Measurements from ENCODE around the gene IFITM10.
A peak's percentile ranks its signal among the peaks of the same experiment; 100 is the strongest.

The IFITM10 gene

GRCh38 chr11:1752907-1753228 is 2.5 kb upstream of the IFITM10 start:
- no peak for DNase-seq (ENCODE audit: low read depth in 2 of 2)

GRCh38 chr11:1751999-1752906 is 1.9 kb upstream of the IFITM10 start:
- no peak for DNase-seq (ENCODE audit: low read depth in 2 of 2)

GRCh38 chr11:1751531-1751921 is 1.1 kb upstream of the IFITM10 start:
- no peak for DNase-seq (ENCODE audit: low read depth in 2 of 2)

- no peak for DNase-seq (ENCODE audit: low read depth in 2 of 2)
Observed at GRCh38 chr11:1750840-1751530, 590 bp upstream of the IFITM10 start.

- DNase-seq (ENCODE audit: low read depth in 2 of 2) = peak; percentile 40 to 43
Observed at GRCh38 chr11:1749395-1750351, 722 bp downstream of the IFITM10 start.

- no peak for DNase-seq (ENCODE audit: low read depth in 2 of 2)
Observed at GRCh38 chr11:1748636-1749394, 1.6 kb downstream of the IFITM10 start.

GRCh38 chr11:1747753-1748635 is 2.4 kb downstream of the IFITM10 start:
- no peak for DNase-seq (ENCODE audit: low read depth in 2 of 2)

- DNase-seq (ENCODE audit: low read depth in 2 of 2) = no peak
Observed at GRCh38 chr11:1746956-1747752, 3.2 kb downstream of the IFITM10 start.

GRCh38 chr11:1746511-1746931 is 3.9 kb downstream of the IFITM10 start:
- no peak for DNase-seq (ENCODE audit: low read depth in 2 of 2)

GRCh38 chr11:1745701-1746320 is 4.6 kb downstream of the IFITM10 start:
- DNase-seq (ENCODE audit: low read depth in 2 of 2) = no peak

- DNase-seq (ENCODE audit: low read depth in 2 of 2) = no peak
Observed at GRCh38 chr11:1744891-1745700, 5.3 kb downstream of the IFITM10 start.

GRCh38 chr11:1744137-1744886 is 6.1 kb downstream of the IFITM10 start:
- DNase-seq (ENCODE audit: low read depth in 2 of 2) = no peak

- DNase-seq (ENCODE audit: low read depth in 2 of 2) = no peak
Observed at GRCh38 chr11:1743585-1744136, 6.7 kb downstream of the IFITM10 start.

- no peak for DNase-seq (ENCODE audit: low read depth in 2 of 2)
Observed at GRCh38 chr11:1742869-1743584, 7.4 kb downstream of the IFITM10 start.

- no peak for DNase-seq (ENCODE audit: low read depth in 2 of 2)
Observed at GRCh38 chr11:1742371-1742770, 8.0 kb downstream of the IFITM10 start.

GRCh38 chr11:1741741-1742140 is 8.7 kb downstream of the IFITM10 start:
- DNase-seq (ENCODE audit: low read depth in 2 of 2) = no peak

Measured in fibroblast of skin of left quadriceps (primary cell).